ENCODE measurements around the gene FAM240A. TPM values are rescaled to one million over a fixed set of nuclear protein-coding genes. Genes with fewer than 3 reads are reported as not detected.

FAM240A gene
- total and polyA plus RNA-seq, 2 donors from 2014 or later: 0.44 TPM; not detected in 1

- Histone ChIP-seq H3K9me3 (ENCODE audit: control insufficient read depth in 2 of 3, insufficient read depth in 1 of 3, low read length in 3 of 3) (no peaks in the 10 kb centered on the region), H3K27me3 (ENCODE audit: control insufficient read depth, insufficient read depth, low read length) (no peaks in the 10 kb centered on the region), H3K9ac (ENCODE audit: low read length in 3 of 3) (no peak overlapping the region), H3K36me3 (ENCODE audit: control insufficient read depth in 2 of 3, insufficient read depth in 3 of 3, low read length in 3 of 3) (no peaks in the 10 kb centered on the region), H3K4me1 (ENCODE audit: control insufficient read depth in 2 of 3, insufficient read depth in 2 of 3, low read depth in 1 of 3, low read length in 3 of 3) (peaks cover 7 to 18% (median 8%) of the 10 kb centered on the region in 3 donors), H3K4me3 (ENCODE audit: low read length in 3 of 3) (no peak overlapping the region), H3K27ac (ENCODE audit: low read depth in 2 of 2, low read length in 2 of 2) (no peak overlapping the region)
- intact Hi-C loops (cut with DNase I): no loop called here
- FAIRE-seq (no peak), DNase-seq (no peak)
- TF ChIP-seq CTCF (IDR thresholded peaks at IDR 0.05; ENCODE audit: borderline replicate concordance, extremely low read depth, insufficient read depth): no peak
Observed at GRCh38 chr3:46666453-46666845, 54.1 kb downstream of the FAM240A start.

- TF ChIP-seq CTCF (IDR thresholded peaks at IDR 0.05; ENCODE audit: borderline replicate concordance, extremely low read depth, insufficient read depth): no peak
- peaks cover 7 to 18% (median 8%) of the 10 kb centered on the region in 3 donors for H3K4me1 ChIP-seq (ENCODE audit: control insufficient read depth in 2 of 3, insufficient read depth in 2 of 3, low read depth in 1 of 3, low read length in 3 of 3)
- no peaks in the 10 kb centered on the region for H3K9me3 ChIP-seq (ENCODE audit: control insufficient read depth in 2 of 3, insufficient read depth in 1 of 3, low read length in 3 of 3)
- H3K27me3 ChIP-seq (ENCODE audit: control insufficient read depth, insufficient read depth, low read length): no peaks in the 10 kb centered on the region
- no peaks in the 10 kb centered on the region for H3K36me3 ChIP-seq (ENCODE audit: control insufficient read depth in 2 of 3, insufficient read depth in 3 of 3, low read length in 3 of 3)
- intact Hi-C loops (cut with DNase I): no loop called here
- peak overlapping the region in 1 of 2 donors; percentile 28 for H3K27ac ChIP-seq (ENCODE audit: low read depth in 2 of 2, low read length in 2 of 2)
- DNase-seq (peak in 2 of 5 donors; percentile 7 to 69), FAIRE-seq (no peak)
- H3K9ac ChIP-seq (ENCODE audit: low read length in 3 of 3): no peak overlapping the region
- H3K4me3 ChIP-seq (ENCODE audit: low read length in 3 of 3): no peak overlapping the region
Observed at GRCh38 chr3:46667061-46667621, 54.8 kb downstream of the FAM240A start.

- no peak for FAIRE-seq
- H3K9me3 ChIP-seq (ENCODE audit: control insufficient read depth in 2 of 3, insufficient read depth in 1 of 3, low read length in 3 of 3): no peaks in the 10 kb centered on the region
- peak in 3 of 5 donors; percentile 3 to 62 (median 30) for DNase-seq
- H3K27ac ChIP-seq (ENCODE audit: low read depth in 2 of 2, low read length in 2 of 2): no peak overlapping the region
- intact Hi-C loops (cut with DNase I): no loop called here
- no peaks in the 10 kb centered on the region for H3K27me3 ChIP-seq (ENCODE audit: control insufficient read depth, insufficient read depth, low read length)
- H3K4me3 ChIP-seq (ENCODE audit: low read length in 3 of 3): no peak overlapping the region
- no peaks in the 10 kb centered on the region for H3K36me3 ChIP-seq (ENCODE audit: control insufficient read depth in 2 of 3, insufficient read depth in 3 of 3, low read length in 3 of 3)
- peaks cover 5 to 16% (median 8%) of the 10 kb centered on the region in 3 donors for H3K4me1 ChIP-seq (ENCODE audit: control insufficient read depth in 2 of 3, insufficient read depth in 2 of 3, low read depth in 1 of 3, low read length in 3 of 3)
- no peak for TF ChIP-seq CTCF (IDR thresholded peaks at IDR 0.05; ENCODE audit: borderline replicate concordance, extremely low read depth, insufficient read depth)
- H3K9ac ChIP-seq (ENCODE audit: low read length in 3 of 3): no peak overlapping the region
Observed at GRCh38 chr3:46667657-46668056, 55.3 kb downstream of the FAM240A start.

GRCh38 chr3:46668116-46668515, 55.8 kb downstream of the FAM240A start:
- Histone ChIP-seq H3K9ac (ENCODE audit: low read length in 3 of 3) (no peak overlapping the region), H3K9me3 (ENCODE audit: control insufficient read depth in 2 of 3, insufficient read depth in 1 of 3, low read length in 3 of 3) (no peaks in the 10 kb centered on the region), H3K4me3 (ENCODE audit: low read length in 3 of 3) (no peak overlapping the region), H3K27me3 (ENCODE audit: control insufficient read depth, insufficient read depth, low read length) (no peaks in the 10 kb centered on the region), H3K27ac (ENCODE audit: low read depth in 2 of 2, low read length in 2 of 2) (no peak overlapping the region), H3K36me3 (ENCODE audit: control insufficient read depth in 2 of 3, insufficient read depth in 3 of 3, low read length in 3 of 3) (no peaks in the 10 kb centered on the region), H3K4me1 (ENCODE audit: control insufficient read depth in 2 of 3, insufficient read depth in 2 of 3, low read depth in 1 of 3, low read length in 3 of 3) (peaks cover 0 to 13% (median 7%) of the 10 kb centered on the region in 3 donors)
- DNase-seq: peak in 2 of 5 donors; percentile 6 to 35
- no peak for FAIRE-seq
- intact Hi-C loops (cut with DNase I): no loop called here
- no peak for TF ChIP-seq CTCF (IDR thresholded peaks at IDR 0.05; ENCODE audit: borderline replicate concordance, extremely low read depth, insufficient read depth)
